OCI-LY3 (cell line): Measurements from ENCODE around the gene MGAT4A.

Source experiments
- EZH2phosphoT487 ChIP-seq: fragments of 200-600 bp; shearing (Covaris generic); IDR thresholded peaks from 2 replicates; pipeline ENCODE4 v1.6.1; 2018; ENCODE audit warnings: antibody characterized with exemption, mixed run types, low read depth
- TF ChIP-seq, protein P1 (sequence below): fragments of 200-600, 300-600 bp; sonication (generic); IDR thresholded peaks from 2 replicates; pipeline ENCODE4 v1.5.1; 2014; ENCODE audit warnings: antibody characterized with exemption, low read length, low read depth

DNA sequence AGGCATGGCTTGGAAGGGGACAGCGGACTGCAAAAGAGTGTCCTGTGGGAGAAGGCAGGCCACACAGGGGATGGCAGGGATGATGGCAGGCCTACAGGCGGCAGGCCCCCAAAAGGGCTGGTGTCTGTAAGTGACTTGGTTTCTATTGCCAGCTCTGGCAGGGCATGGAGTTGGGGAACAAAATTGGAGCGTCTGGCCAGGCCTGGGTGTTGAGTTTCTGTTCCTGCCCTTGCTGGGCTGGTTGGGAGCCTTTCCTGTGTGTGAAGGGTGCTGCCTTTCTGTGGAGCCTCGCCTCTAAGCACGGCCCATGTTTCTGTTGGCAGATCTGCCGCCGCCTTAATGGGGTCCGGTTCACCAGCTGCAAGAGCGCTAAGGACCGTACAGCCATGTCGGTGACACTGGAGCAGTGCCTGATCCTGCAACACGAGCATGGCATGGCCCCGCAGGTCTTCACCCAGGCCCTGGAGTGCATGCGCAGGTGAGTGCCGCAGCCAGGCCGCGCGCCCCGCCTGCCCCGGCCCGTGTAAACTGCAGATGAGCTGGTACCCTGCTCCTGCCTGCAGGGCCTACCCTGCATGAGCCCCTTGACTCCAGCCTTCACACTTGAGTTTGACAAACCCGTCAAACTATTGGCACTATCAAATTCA lies 154.1 kb downstream of the MGAT4A start:
- TF ChIP-seq, protein P1, sequence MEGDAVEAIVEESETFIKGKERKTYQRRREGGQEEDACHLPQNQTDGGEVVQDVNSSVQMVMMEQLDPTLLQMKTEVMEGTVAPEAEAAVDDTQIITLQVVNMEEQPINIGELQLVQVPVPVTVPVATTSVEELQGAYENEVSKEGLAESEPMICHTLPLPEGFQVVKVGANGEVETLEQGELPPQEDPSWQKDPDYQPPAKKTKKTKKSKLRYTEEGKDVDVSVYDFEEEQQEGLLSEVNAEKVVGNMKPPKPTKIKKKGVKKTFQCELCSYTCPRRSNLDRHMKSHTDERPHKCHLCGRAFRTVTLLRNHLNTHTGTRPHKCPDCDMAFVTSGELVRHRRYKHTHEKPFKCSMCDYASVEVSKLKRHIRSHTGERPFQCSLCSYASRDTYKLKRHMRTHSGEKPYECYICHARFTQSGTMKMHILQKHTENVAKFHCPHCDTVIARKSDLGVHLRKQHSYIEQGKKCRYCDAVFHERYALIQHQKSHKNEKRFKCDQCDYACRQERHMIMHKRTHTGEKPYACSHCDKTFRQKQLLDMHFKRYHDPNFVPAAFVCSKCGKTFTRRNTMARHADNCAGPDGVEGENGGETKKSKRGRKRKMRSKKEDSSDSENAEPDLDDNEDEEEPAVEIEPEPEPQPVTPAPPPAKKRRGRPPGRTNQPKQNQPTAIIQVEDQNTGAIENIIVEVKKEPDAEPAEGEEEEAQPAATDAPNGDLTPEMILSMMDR = no peak
- TF ChIP-seq EZH2phosphoT487 = no peak
